NOMO-1 (cell line): ENCODE data around the gene HYKK.
"Not testable (repeated sequence)": the region's sequence is repeated elsewhere in the genome, so short reads cannot be mapped to it uniquely, and the experiment has no call there.

Experiments used
- DNase-seq, 2 experiments: peaks; one replicate each; lab custom pipeline; 2025; ENCODE audit not compliant: unreplicated experiment in 2 of 2; lab: John Stamatoyannopoulos, UW

HYKK gene

GRCh38 chr15:78506971-78507830 lies at the start of gene HYKK:
Gene HYKK, plus strand, starts transcription at chr15:78507577. Its CDS starts 5,512 bp downstream, at chr15:78513089.
- DNase-seq: peak; percentile 74 to 82

GRCh38 chr15:78460737-78461136 lies 46.6 kb upstream of the HYKK start:
- no peak for DNase-seq

- no peak for DNase-seq
Observed at GRCh38 chr15:78461171-78461888, 46.0 kb upstream of the HYKK start.

GRCh38 chr15:78469031-78469430 lies 38.3 kb upstream of the HYKK start:
- DNase-seq: no peak

- DNase-seq: no peak
Observed at GRCh38 chr15:78477295-78477694, 30.1 kb upstream of the HYKK start.

- no peak for DNase-seq
Observed at GRCh38 chr15:78479650-78480049, 27.7 kb upstream of the HYKK start.

- DNase-seq: no peak
Observed at GRCh38 chr15:78481917-78482316, 25.5 kb upstream of the HYKK start.

- no peak for DNase-seq
Observed at GRCh38 chr15:78492872-78493271, 14.5 kb upstream of the HYKK start.

GRCh38 chr15:78501857-78502256 lies 5.5 kb upstream of the HYKK start:
- no peak for DNase-seq

- no peak for DNase-seq
Observed at GRCh38 chr15:78502641-78503040, 4.7 kb upstream of the HYKK start.

GRCh38 chr15:78507831-78508160 lies 419 bp downstream of the HYKK start:
- DNase-seq: no peak

- DNase-seq: no peak
Observed at GRCh38 chr15:78508272-78508671, 895 bp downstream of the HYKK start.

GRCh38 chr15:78509726-78510312 lies 2.4 kb downstream of the HYKK start:
- no peak for DNase-seq

- not testable (repeated sequence) for DNase-seq
Observed at GRCh38 chr15:78520035-78520434, 12.7 kb downstream of the HYKK start.

- no peak for DNase-seq
Observed at GRCh38 chr15:78524230-78524629, 16.9 kb downstream of the HYKK start.

- DNase-seq: no peak
Observed at GRCh38 chr15:78527325-78527724, 19.9 kb downstream of the HYKK start.

GRCh38 chr15:78533331-78533730 lies 26.0 kb downstream of the HYKK start:
- no peak for DNase-seq

GRCh38 chr15:78536134-78536533 lies 28.8 kb downstream of the HYKK start:
- DNase-seq: no peak

GRCh38 chr15:78537266-78537905 lies 30.0 kb downstream of the HYKK start:
- DNase-seq: no peak

- no peak for DNase-seq
Observed at GRCh38 chr15:78538358-78538757, 31.0 kb downstream of the HYKK start.

GRCh38 chr15:78539464-78540140 lies 32.2 kb downstream of the HYKK start:
- DNase-seq: not testable (repeated sequence)
